SK-MEL-5 (cell line): ENCODE measurements around the gene SEMA4C. TPM values are rescaled to one million over a fixed set of nuclear protein-coding genes. Genes with fewer than 3 reads are reported as not detected.
A peak's percentile ranks its signal among the peaks of the same experiment; 100 is the strongest.

Experiments
- DNase-seq: peaks from one replicate; pipeline ENCODE4 v3.0.0-alpha.2; 2016; ENCODE audit warnings: low read depth, low spot score
- in situ Hi-C: cut with HindIII; loops from 2 replicates; pipeline ENCODE4 v1.10.0; 2016; ENCODE audit warnings: low sequenced_read_pairs, high pct_unique_total_duplicates, low pct_unique_long_range_greater_than_20kb
- polyA plus RNA-seq, 2 experiments: library from polyadenylated mRNA; depleted of rRNA; stranded (reverse); fragments of >200 nt; gene quantifications; 2 replicates each; pipeline ENCODE4 v1.2.3, GENCODE V29; 2015
- total RNA-seq: library from RNA; depleted of rRNA; stranded (reverse); fragments of >200 nt; shearing (Covaris generic); gene quantifications from 2 replicates; pipeline ENCODE4 v1.2.3, GENCODE V29; 2014; rRNA removed

The SEMA4C gene
- total RNA-seq, result 42.7 and 51.4 TPM in 2 replicates
- polyA plus RNA-seq (2015; cell fraction: cytosol; rRNA removed), result 55.6 and 70.5 TPM in 2 replicates
- 140 and 151 TPM in 2 replicates for polyA plus RNA-seq (2015; cell fraction: nucleus; rRNA removed)

GRCh38 chr2:96869822-96870625, at the start of gene SEMA4C:
TSS of gene SEMA4C (minus strand) at chr2:96870080. CDS start at chr2:96867886, 2,194 bp downstream.
- no peak for DNase-seq
- in situ Hi-C loops, result no loop called here

- no peak for DNase-seq
- in situ Hi-C loops, result no loop called here
Measured at GRCh38 chr2:96918754-96919550, 49.1 kb upstream of the SEMA4C start.

GRCh38 chr2:96918092-96918753, 48.3 kb upstream of the SEMA4C start:
- no peak for DNase-seq
- in situ Hi-C loops, result no loop called here

- peak; percentile 81 for DNase-seq
- in situ Hi-C loops, result no loop called here
Measured at GRCh38 chr2:96916646-96917543, 47.0 kb upstream of the SEMA4C start.

- in situ Hi-C loops, result no loop called here
- peak; percentile 92 for DNase-seq
Measured at GRCh38 chr2:96916156-96916630, 46.3 kb upstream of the SEMA4C start.

- no peak for DNase-seq
- in situ Hi-C loops, result no loop called here
Measured at GRCh38 chr2:96914332-96914731, 44.5 kb upstream of the SEMA4C start.

- DNase-seq, result no peak
- in situ Hi-C loops, result no loop called here
Measured at GRCh38 chr2:96913398-96914202, 43.7 kb upstream of the SEMA4C start.

- in situ Hi-C loops, result no loop called here
- no peak for DNase-seq
Measured at GRCh38 chr2:96913117-96913397, 43.2 kb upstream of the SEMA4C start.

- in situ Hi-C loops, result no loop called here
- DNase-seq, result no peak
Measured at GRCh38 chr2:96912346-96913116, 42.7 kb upstream of the SEMA4C start.

- peak; percentile 33 for DNase-seq
- in situ Hi-C loops, result no loop called here
Measured at GRCh38 chr2:96909611-96910021, 39.7 kb upstream of the SEMA4C start.

- in situ Hi-C loops, result no loop called here
- DNase-seq, result peak; percentile 9
Measured at GRCh38 chr2:96907115-96908041, 37.5 kb upstream of the SEMA4C start.

GRCh38 chr2:96906729-96907114, 36.8 kb upstream of the SEMA4C start:
- in situ Hi-C loops, result no loop called here
- DNase-seq, result no peak

- in situ Hi-C loops, result no loop called here
- DNase-seq, result no peak
Measured at GRCh38 chr2:96903815-96904214, 33.9 kb upstream of the SEMA4C start.

GRCh38 chr2:96903318-96903717, 33.4 kb upstream of the SEMA4C start:
- in situ Hi-C loops, result no loop called here
- peak; percentile 22 for DNase-seq

- DNase-seq, result no peak
- in situ Hi-C loops, result no loop called here
Measured at GRCh38 chr2:96900237-96900636, 30.4 kb upstream of the SEMA4C start.
